ENCODE measurements around the gene CCBE1.

DNA sequence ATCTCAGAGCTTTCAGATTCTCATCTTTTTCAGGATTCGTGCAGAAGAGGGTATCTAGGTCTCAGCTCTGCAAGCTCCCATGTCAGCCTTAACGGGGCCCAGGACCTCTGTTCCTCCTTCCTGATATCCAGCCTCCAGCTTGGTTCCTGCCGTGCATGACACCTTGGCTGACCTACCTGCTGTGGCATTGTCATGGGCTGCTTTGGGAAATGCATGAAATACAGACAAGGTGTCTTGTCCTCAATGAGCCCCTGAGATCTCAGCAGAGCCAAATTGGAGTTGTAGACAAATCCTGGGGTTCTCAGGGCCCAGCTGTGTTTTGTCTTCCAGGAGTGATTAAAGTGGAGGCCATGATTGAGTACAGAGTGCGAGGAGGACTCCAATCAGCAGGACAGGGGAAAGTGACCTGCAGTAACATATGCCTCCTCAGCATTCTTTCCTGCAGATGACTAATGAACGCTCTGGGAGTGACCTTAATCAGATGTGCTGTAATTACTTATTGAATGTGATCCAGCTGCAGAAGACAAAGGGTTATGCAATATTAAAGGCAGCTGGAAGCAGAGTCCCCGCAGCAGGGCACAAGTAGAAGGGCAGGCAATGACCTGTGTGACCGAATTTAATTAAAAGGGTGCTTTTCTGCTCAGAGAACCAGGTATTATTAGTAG lies 141.1 kb downstream of the CCBE1 start:
- TF ChIP-seq NRF1 (IDR thresholded peaks at IDR 0.05; ENCODE audit: low read depth, low read length) (no peak), RAD21 (IDR thresholded peaks at IDR 0.05; ENCODE audit: low read length) (peak; percentile 25; the same call in 1 of the 2 replicates), TEAD4 (IDR thresholded peaks at IDR 0.05; ENCODE audit: borderline replicate concordance, insufficient read depth) (no peak), RXRA (IDR thresholded peaks at IDR 0.05; ENCODE audit: borderline replicate concordance, low read depth) (no peak), EP300 (IDR thresholded peaks at IDR 0.05; ENCODE audit: borderline replicate concordance in 1 of 2, low read depth in 1 of 2, low read length in 1 of 2) (peak in 1 of 2 experiments; percentile 92; a peak in 2 of 4 replicates), RCOR1 (IDR thresholded peaks at IDR 0.05; ENCODE audit: low read length) (peak; percentile 90), EZH2phosphoT487 (IDR thresholded peaks at IDR 0.05; ENCODE audit: borderline replicate concordance, low read depth) (no peak), POLR2AphosphoS5 (IDR thresholded peaks at IDR 0.05; ENCODE audit: low read depth, low read length) (no peak), JUND (IDR thresholded peaks at IDR 0.05) (no peak), SIN3A (IDR thresholded peaks at IDR 0.05; ENCODE audit: borderline replicate concordance, low read depth, low read length) (no peak), SMC3 (IDR thresholded peaks at IDR 0.05; ENCODE audit: low read depth, low read length) (no peak)
- TF ChIP-seq, protein P1, sequence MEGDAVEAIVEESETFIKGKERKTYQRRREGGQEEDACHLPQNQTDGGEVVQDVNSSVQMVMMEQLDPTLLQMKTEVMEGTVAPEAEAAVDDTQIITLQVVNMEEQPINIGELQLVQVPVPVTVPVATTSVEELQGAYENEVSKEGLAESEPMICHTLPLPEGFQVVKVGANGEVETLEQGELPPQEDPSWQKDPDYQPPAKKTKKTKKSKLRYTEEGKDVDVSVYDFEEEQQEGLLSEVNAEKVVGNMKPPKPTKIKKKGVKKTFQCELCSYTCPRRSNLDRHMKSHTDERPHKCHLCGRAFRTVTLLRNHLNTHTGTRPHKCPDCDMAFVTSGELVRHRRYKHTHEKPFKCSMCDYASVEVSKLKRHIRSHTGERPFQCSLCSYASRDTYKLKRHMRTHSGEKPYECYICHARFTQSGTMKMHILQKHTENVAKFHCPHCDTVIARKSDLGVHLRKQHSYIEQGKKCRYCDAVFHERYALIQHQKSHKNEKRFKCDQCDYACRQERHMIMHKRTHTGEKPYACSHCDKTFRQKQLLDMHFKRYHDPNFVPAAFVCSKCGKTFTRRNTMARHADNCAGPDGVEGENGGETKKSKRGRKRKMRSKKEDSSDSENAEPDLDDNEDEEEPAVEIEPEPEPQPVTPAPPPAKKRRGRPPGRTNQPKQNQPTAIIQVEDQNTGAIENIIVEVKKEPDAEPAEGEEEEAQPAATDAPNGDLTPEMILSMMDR (IDR thresholded peaks at IDR 0.05), result no peak
- TF ChIP-seq, protein P2, sequence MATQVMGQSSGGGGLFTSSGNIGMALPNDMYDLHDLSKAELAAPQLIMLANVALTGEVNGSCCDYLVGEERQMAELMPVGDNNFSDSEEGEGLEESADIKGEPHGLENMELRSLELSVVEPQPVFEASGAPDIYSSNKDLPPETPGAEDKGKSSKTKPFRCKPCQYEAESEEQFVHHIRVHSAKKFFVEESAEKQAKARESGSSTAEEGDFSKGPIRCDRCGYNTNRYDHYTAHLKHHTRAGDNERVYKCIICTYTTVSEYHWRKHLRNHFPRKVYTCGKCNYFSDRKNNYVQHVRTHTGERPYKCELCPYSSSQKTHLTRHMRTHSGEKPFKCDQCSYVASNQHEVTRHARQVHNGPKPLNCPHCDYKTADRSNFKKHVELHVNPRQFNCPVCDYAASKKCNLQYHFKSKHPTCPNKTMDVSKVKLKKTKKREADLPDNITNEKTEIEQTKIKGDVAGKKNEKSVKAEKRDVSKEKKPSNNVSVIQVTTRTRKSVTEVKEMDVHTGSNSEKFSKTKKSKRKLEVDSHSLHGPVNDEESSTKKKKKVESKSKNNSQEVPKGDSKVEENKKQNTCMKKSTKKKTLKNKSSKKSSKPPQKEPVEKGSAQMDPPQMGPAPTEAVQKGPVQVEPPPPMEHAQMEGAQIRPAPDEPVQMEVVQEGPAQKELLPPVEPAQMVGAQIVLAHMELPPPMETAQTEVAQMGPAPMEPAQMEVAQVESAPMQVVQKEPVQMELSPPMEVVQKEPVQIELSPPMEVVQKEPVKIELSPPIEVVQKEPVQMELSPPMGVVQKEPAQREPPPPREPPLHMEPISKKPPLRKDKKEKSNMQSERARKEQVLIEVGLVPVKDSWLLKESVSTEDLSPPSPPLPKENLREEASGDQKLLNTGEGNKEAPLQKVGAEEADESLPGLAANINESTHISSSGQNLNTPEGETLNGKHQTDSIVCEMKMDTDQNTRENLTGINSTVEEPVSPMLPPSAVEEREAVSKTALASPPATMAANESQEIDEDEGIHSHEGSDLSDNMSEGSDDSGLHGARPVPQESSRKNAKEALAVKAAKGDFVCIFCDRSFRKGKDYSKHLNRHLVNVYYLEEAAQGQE (IDR thresholded peaks at IDR 0.05; ENCODE audit: low read depth, low read length), result no peak
